Superior temporal gyrus (tissue), 1 donor: ENCODE measurements around the gene SNAI1.
"Not testable (repeated sequence)": the region's sequence is repeated elsewhere in the genome, so short reads cannot be mapped to it uniquely, and the experiment has no call there.

Source experiments
- DNase-seq: peaks from one replicate; pipeline ENCODE4 v3.0.0-alpha.2; 2016; ENCODE audit errors: extremely low spot score

SNAI1 gene

GRCh38 chr20:49982346-49983122, at the start of gene SNAI1:
Gene SNAI1 (plus strand): TSS chr20:49982980. CDS start chr20:49983060, 80 bp downstream.
- peak; percentile 80 for DNase-seq

- no peak for DNase-seq
These were observed 47.0 kb upstream of the SNAI1 start for GRCh38 chr20:49935746-49936152.

- peak; percentile 95 for DNase-seq
These were observed 46.4 kb upstream of the SNAI1 start, which contains the start of gene RNF114 for GRCh38 chr20:49936153-49937026. Gene RNF114 (plus strand): TSS chr20:49936397. CDS start chr20:49936413, 16 bp downstream.

- no peak for DNase-seq
These were observed 45.5 kb upstream of the SNAI1 start for GRCh38 chr20:49937027-49937929.

- DNase-seq = peak; percentile 48
These were observed 44.3 kb upstream of the SNAI1 start for GRCh38 chr20:49938173-49939163.

GRCh38 chr20:49941456-49941855, 41.3 kb upstream of the SNAI1 start:
- DNase-seq = no peak

- no peak for DNase-seq
These were observed 40.5 kb upstream of the SNAI1 start for GRCh38 chr20:49942303-49942702.

- no peak for DNase-seq
These were observed 39.8 kb upstream of the SNAI1 start for GRCh38 chr20:49942942-49943341.

GRCh38 chr20:49945306-49945700, 37.5 kb upstream of the SNAI1 start:
- no peak for DNase-seq

- no peak for DNase-seq
These were observed 36.9 kb upstream of the SNAI1 start for GRCh38 chr20:49945701-49946477.

GRCh38 chr20:49948178-49948577, 34.6 kb upstream of the SNAI1 start:
- no peak for DNase-seq

GRCh38 chr20:49948809-49949507, 33.8 kb upstream of the SNAI1 start:
- DNase-seq = no peak

- no peak for DNase-seq
These were observed 31.6 kb upstream of the SNAI1 start for GRCh38 chr20:49951151-49951550.

- DNase-seq = no peak
These were observed 27.6 kb upstream of the SNAI1 start for GRCh38 chr20:49955167-49955566.

- DNase-seq = not testable (repeated sequence)
These were observed 26.9 kb upstream of the SNAI1 start for GRCh38 chr20:49955830-49956396.

GRCh38 chr20:49956689-49957088, 26.1 kb upstream of the SNAI1 start:
- no peak for DNase-seq

GRCh38 chr20:49957089-49957938, 25.5 kb upstream of the SNAI1 start:
- peak; percentile 87 for DNase-seq

- no peak for DNase-seq
These were observed 21.4 kb upstream of the SNAI1 start for GRCh38 chr20:49961413-49961812.
